Neural progenitor cell (in vitro differentiated cells): ENCODE measurements around the gene DSPP.

ENCODE experiments used
- EZH2 ChIP-seq: fragments of 200-600 bp; sonication (generic); IDR thresholded peaks from 2 replicates; pipeline ENCODE4 v1.6.1; 2017; ENCODE audit warnings: antibody characterized with exemption, mild to moderate bottlenecking, moderate library complexity
- EZH2phosphoT487 ChIP-seq: fragments of 200-600 bp; sonication (generic); IDR thresholded peaks from 2 replicates; pipeline ENCODE4 v1.6.1; 2017; ENCODE audit warnings: antibody characterized with exemption
- TF ChIP-seq, protein P1 (sequence below): fragments of 200-600 bp; sonication (generic); IDR thresholded peaks from 2 replicates; pipeline ENCODE4 v1.5.1; 2017; ENCODE audit warnings: antibody characterized with exemption, mild to moderate bottlenecking

DNA sequence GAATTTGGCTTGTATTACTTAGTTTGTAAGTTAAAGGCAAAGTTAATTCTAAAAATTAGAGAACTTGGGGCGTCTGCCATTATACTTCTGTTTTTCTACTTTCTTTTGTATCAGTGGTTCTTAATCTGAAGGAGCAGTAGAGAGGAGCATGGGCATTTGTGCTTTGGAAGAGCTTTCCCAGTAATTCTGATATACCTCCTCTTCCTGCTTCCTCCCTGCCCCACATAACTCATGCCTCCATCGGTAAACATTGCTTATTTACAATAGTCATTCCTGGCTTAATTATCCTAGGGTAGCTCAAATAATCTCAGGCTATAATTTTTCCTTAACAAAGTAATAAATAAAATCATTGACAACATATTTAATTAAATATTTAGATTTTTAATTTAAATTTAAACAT lies 42.1 kb upstream of the DSPP start:
- TF ChIP-seq, protein P1, sequence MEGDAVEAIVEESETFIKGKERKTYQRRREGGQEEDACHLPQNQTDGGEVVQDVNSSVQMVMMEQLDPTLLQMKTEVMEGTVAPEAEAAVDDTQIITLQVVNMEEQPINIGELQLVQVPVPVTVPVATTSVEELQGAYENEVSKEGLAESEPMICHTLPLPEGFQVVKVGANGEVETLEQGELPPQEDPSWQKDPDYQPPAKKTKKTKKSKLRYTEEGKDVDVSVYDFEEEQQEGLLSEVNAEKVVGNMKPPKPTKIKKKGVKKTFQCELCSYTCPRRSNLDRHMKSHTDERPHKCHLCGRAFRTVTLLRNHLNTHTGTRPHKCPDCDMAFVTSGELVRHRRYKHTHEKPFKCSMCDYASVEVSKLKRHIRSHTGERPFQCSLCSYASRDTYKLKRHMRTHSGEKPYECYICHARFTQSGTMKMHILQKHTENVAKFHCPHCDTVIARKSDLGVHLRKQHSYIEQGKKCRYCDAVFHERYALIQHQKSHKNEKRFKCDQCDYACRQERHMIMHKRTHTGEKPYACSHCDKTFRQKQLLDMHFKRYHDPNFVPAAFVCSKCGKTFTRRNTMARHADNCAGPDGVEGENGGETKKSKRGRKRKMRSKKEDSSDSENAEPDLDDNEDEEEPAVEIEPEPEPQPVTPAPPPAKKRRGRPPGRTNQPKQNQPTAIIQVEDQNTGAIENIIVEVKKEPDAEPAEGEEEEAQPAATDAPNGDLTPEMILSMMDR: no peak
- TF ChIP-seq EZH2phosphoT487 (no peak), EZH2 (no peak)
